ENCODE measurements around the gene STK38L. TPM values are rescaled to one million over a fixed set of nuclear protein-coding genes. Genes with fewer than 3 reads are reported as not detected.

STK38L gene
- total and polyA plus RNA-seq, 2 of the 8 experiments (the other 6 are each of a cell fraction or from before 2014, with no cell fraction given) = 8.1 to 63.6 TPM

DNA sequence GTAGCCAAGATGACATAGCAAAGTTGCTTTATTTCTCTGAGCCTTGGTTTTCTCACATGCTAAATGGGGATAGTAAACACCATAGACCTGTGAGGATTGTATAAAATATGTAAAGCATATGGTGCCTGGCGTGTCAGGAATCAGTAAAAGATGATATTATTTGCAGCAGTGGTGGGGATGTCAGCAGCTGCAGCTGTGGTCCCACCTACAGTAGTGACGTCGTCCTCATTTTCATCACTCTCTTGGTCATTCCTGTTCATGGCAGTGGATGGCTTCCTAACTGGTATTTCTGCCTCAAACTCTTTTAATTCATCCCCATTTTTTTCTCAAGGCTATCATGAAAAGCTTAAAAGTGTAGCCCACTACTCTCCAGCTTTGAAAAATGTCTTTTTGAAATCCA lies 100.7 kb downstream of the STK38L start:
- no peak overlapping the region for H3K4me3 ChIP-seq (ENCODE audit: extremely low read depth in 1 of 4, insufficient read depth in 2 of 4, low read depth in 3 of 4, low read length in 4 of 4)
- no peak overlapping the region; the same call in 1 of the 2 replicates for H2AK5ac ChIP-seq (ENCODE audit: low read depth, low read length)
- CTCF ChIA-PET (ENCODE audit: partially characterized antibody) = interaction anchor here (1.6 kb wide), 1 partner anchor 11 kb away, joined by 4 read pairs; no protein-coding TSS in a partner anchor
- H2BK20ac ChIP-seq (ENCODE audit: low read length) = no peak overlapping the region
- peak overlapping the region; percentile 11; the same call in 1 of the 2 replicates for H3K18ac ChIP-seq (ENCODE audit: extremely low read depth, low read length)
- no peak overlapping the region for H3K9ac ChIP-seq (replicated peaks in 1 of 4; ENCODE audit: extremely low read depth in 1 of 4, low read depth in 3 of 4, low read length in 3 of 4)
- no peaks in the 10 kb centered on the region for H3K36me3 ChIP-seq (ENCODE audit: control insufficient read depth in 2 of 4, insufficient read depth in 4 of 4, low read length in 3 of 4)
- H3K4ac ChIP-seq (replicated peaks; ENCODE audit: insufficient read length, low read depth, low read length) = no peak overlapping the region
- H2BK5ac ChIP-seq (ENCODE audit: low read depth, low read length) = no peak overlapping the region
- no peaks in the 10 kb centered on the region for H3K27me3 ChIP-seq (replicated peaks in 1 of 4; ENCODE audit: control insufficient read depth in 3 of 4, extremely low read depth in 1 of 4, insufficient read depth in 3 of 4, low read length in 3 of 4)
- DNase-seq (ENCODE audit: low read depth in 1 of 2, low spot score in 2 of 2) (no peak), FAIRE-seq (no peak)
- H3K79me2 ChIP-seq (ENCODE audit: control insufficient read depth in 1 of 2, insufficient read depth in 2 of 2, low read length in 2 of 2) = peaks cover 0 to 79% of the 10 kb centered on the region in 2 experiments; a peak in 2 of 4 replicates
- H3K56ac ChIP-seq (replicated peaks; ENCODE audit: insufficient read length, low read depth, low read length) = no peak overlapping the region
- H2AFZ ChIP-seq (ENCODE audit: low read length) = no peak overlapping the region
- no peak overlapping the region for H4K8ac ChIP-seq (ENCODE audit: extremely low read depth, insufficient read depth, low read length)
- peaks cover 7% of the 10 kb centered on the region for H3K79me1 ChIP-seq (ENCODE audit: low read depth, low read length)
- H3K4me2 ChIP-seq (ENCODE audit: insufficient read depth in 1 of 2, low read depth in 2 of 2, low read length in 2 of 2) = no peak overlapping the region
- H4K91ac ChIP-seq (replicated peaks; ENCODE audit: insufficient read length, low read length) = no peak overlapping the region
- H3K23ac ChIP-seq (ENCODE audit: insufficient read length) = no peak overlapping the region
- POLR2A ChIA-PET (ENCODE audit: partially characterized antibody) = interaction anchor here (0.6 to 0.9 kb wide), 2 partner anchors 13 to 39 kb away, joined by 3 read pairs; no protein-coding TSS in a partner anchor
- no peak overlapping the region for H2BK15ac ChIP-seq (ENCODE audit: low read length)
- peaks cover 3 to 10% (median 9%) of the 10 kb centered on the region in 4 experiments; a peak in 4 of 7 replicates for H3K4me1 ChIP-seq (replicated peaks in 1 of 4; ENCODE audit: control insufficient read depth in 3 of 4, insufficient read depth in 4 of 4, low read length in 3 of 4)
- no peak overlapping the region for H2BK120ac ChIP-seq (replicated peaks; ENCODE audit: low read depth, low read length)
- 60% methylated on average over 3 of the region's 3 CpGs; no CpG with 5 or more reads in 1 of the 2 experiments for WGBS, 2 experiments (ENCODE audit: extremely low coverage in 1 of 2, insufficient coverage in 1 of 2, insufficient read length in 1 of 2, insufficient replicate concordance in 2 of 2, low coverage in 1 of 2, low lambda C conversion rate in 2 of 2, missing lambda C conversion rate in 1 of 2)
- H3K23me2 ChIP-seq (ENCODE audit: low read depth, low read length) = no peaks in the 10 kb centered on the region
- no peaks in the 10 kb centered on the region for H3K9me3 ChIP-seq (ENCODE audit: insufficient read depth in 2 of 2, low read depth in 1 of 2, low read length in 1 of 2)
- no peak overlapping the region for H2BK12ac ChIP-seq (ENCODE audit: low read depth, low read length)
- H4K5ac ChIP-seq (ENCODE audit: insufficient read length, low read depth, low read length) = no peak overlapping the region
- no peak overlapping the region for H3K27ac ChIP-seq (ENCODE audit: low read depth, low read length)
- H3K14ac ChIP-seq (ENCODE audit: insufficient read length) = no peak overlapping the region
- peaks cover 2 to 12% of the 10 kb centered on the region in 2 experiments for H4K20me1 ChIP-seq (replicated peaks in 1 of 2; ENCODE audit: control insufficient read depth in 1 of 2, insufficient read depth in 2 of 2, low read length in 2 of 2)
- no peak for TF ChIP-seq JUN (IDR thresholded peaks at IDR 0.05; ENCODE audit: low read depth, low read length)
- TF ChIP-seq FOSL1 (IDR thresholded peaks at IDR 0.05; ENCODE audit: insufficient read depth, low read depth, low read length) = no peak
- TF ChIP-seq PHF8 (conservative IDR thresholded peaks at IDR 0.05; ENCODE audit: low read depth, low read length) = no peak
- TF ChIP-seq SRF (IDR thresholded peaks at IDR 0.05; ENCODE audit: low read depth, low read length) = no peak
- no peak for TF ChIP-seq POLR2A (IDR thresholded peaks at IDR 0.05; ENCODE audit: control extremely low read depth in 1 of 2, low read depth in 2 of 2, low read length in 2 of 2)
- no peak for TF ChIP-seq RNF2 (IDR thresholded peaks at IDR 0.05; ENCODE audit: borderline replicate concordance, low read depth, low read length, missing control alignments, poor library complexity, severe bottlenecking)
- TF ChIP-seq MAX (IDR thresholded peaks at IDR 0.05) = no peak
- no peak for TF ChIP-seq BRCA1 (IDR thresholded peaks at IDR 0.05; ENCODE audit: low read depth, low read length)
- TF ChIP-seq KDM4A (IDR thresholded peaks at IDR 0.05; ENCODE audit: low read depth, low read length, severe bottlenecking) = no peak
- TF ChIP-seq EGR1 (IDR thresholded peaks at IDR 0.05; ENCODE audit: borderline replicate concordance, low read depth, low read length) = no peak
- no peak for TF ChIP-seq EP300 (IDR thresholded peaks at IDR 0.05; ENCODE audit: borderline replicate concordance in 1 of 2, low read depth in 2 of 2, low read length in 2 of 2)
- no peak for TF ChIP-seq CBX8 (IDR thresholded peaks at IDR 0.05; ENCODE audit: borderline replicate concordance, low read depth, low read length)
- no peak for TF ChIP-seq POLR2AphosphoS5 (IDR thresholded peaks at IDR 0.05; ENCODE audit: low read depth, low read length)

All from H1 (cell line).